HUES64 (cell line): ENCODE data around the gene EPN1.

Experiments used
- H3K27ac ChIP-seq: 2 replicates; pipeline ENCODE4 v1.7.0; 2013; ENCODE audit warnings: low read depth, low read length, inconsistent platforms
- H3K27me3 ChIP-seq: 2 replicates; pipeline ENCODE4 v1.6.1; 2013; ENCODE audit warnings: mild to moderate bottlenecking, low read length; ENCODE audit not compliant: insufficient read depth
- H3K36me3 ChIP-seq: 2 replicates; pipeline ENCODE4 v1.6.1; 2013; ENCODE audit warnings: mild to moderate bottlenecking, low read length; ENCODE audit not compliant: insufficient read depth
- H3K4me1 ChIP-seq: 2 replicates; pipeline ENCODE4 v1.6.1; 2013; ENCODE audit warnings: mild to moderate bottlenecking, low read length, moderate library complexity; ENCODE audit not compliant: insufficient read depth
- H3K4me3 ChIP-seq: 2 replicates; pipeline ENCODE4 v1.5.1; 2013; ENCODE audit warnings: mild to moderate bottlenecking, low read length, moderate library complexity
- H3K9ac ChIP-seq: 2 replicates; pipeline ENCODE4 v1.6.1; 2013; ENCODE audit warnings: mild to moderate bottlenecking, low read depth, low read length
- H3K9me3 ChIP-seq: 2 replicates; pipeline ENCODE4 v1.6.1; 2013; ENCODE audit warnings: low read depth, low read length; ENCODE audit not compliant: insufficient read depth
- WGBS: fragments of 150-250, 120-280 bp; methylation state at CpG from one replicate; pipeline ENCODE4 v1.1.7; 2013; ENCODE audit warnings: missing lambda C conversion rate; 5-methylcytosine and 5-hydroxymethylcytosine counted together

The EPN1 gene

DNA sequence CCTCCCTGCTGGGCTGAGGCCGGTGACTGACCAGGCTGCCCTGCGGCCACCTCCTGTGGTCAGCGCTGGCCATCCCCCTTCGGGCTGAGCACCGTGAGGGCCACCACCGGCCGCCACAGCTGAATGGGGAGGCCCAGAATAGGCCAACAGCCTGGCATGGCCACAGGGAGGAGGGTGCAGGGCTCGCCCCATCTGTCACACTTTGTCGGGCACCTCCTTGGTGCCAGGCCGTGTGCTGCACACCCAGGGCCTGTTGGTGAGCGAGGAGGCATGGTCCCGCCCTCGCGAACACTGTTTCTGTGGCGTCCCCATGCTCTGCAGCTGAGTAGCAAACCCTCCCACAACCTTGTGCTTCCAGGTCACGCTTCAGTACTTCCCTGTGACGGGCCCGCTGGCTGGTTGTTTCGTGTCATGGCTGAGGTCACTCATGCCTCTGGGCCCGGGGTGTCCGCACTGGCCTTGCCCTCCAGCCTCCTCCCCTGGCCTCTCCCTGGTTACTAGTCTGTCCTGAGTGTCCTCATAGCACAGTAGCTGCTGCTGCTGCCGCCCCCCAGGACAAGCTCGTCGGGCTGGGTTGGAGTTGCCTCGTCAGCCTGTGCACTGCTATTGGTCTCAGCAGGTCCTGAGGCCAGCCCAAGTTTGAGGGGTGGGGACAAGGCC is 15.2 kb downstream of the EPN1 start:
- WGBS = 95% methylated on average over 25 of the region's 25 CpGs
- H3K9ac ChIP-seq = no peak overlapping the region
- H3K27me3 ChIP-seq = no peaks in the 10 kb centered on the region
- no peaks in the 10 kb centered on the region for H3K9me3 ChIP-seq
- no peak overlapping the region for H3K27ac ChIP-seq
- no peaks in the 10 kb centered on the region for H3K4me1 ChIP-seq
- peaks cover 70% of the 10 kb centered on the region for H3K36me3 ChIP-seq
- H3K4me3 ChIP-seq = no peak overlapping the region

DNA sequence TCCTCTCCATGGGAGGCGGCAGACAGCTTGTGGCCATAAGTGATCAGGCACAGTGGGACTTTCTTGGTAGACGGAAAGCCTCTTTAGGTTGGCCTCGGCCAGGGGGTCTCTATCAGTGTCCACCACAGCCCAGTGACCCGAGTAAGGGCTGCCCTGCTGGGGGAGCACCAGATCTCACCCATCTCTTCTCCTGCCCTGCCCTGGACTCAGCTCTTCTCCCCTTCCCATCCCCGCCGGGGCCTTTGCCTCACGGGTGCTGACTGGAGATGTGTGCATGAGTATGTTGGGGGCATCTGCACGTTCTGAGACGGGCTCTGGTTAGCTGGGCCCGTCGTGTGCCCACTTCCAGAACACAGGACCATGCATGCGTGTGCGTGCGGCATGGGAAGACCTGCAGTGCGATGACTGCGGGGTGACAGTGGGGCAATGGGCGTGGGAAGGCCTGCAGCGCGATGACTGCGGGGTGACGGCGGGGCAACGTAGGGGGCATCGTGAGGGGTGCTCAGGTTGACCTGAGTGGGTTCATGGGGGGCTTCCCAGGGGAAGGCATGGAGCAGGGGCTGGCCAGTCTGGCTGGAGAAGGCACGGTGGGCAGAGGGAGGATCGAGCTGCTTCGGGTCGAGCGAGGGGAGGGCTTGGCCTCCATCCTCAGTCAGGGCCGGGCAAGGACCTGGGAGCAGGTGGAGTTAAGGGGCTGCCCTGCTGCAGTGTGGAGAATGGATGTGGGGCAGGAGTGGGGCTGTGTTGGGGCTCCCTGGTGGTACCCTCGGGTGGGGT is 15.9 kb downstream of the EPN1 start:
- Histone ChIP-seq H3K27me3 (no peaks in the 10 kb centered on the region), H3K4me1 (no peaks in the 10 kb centered on the region), H3K4me3 (no peak overlapping the region), H3K9ac (no peak overlapping the region), H3K9me3 (no peaks in the 10 kb centered on the region), H3K36me3 (peaks cover 67% of the 10 kb centered on the region), H3K27ac (no peak overlapping the region)
- 95% methylated on average over 31 of the region's 31 CpGs for WGBS

DNA sequence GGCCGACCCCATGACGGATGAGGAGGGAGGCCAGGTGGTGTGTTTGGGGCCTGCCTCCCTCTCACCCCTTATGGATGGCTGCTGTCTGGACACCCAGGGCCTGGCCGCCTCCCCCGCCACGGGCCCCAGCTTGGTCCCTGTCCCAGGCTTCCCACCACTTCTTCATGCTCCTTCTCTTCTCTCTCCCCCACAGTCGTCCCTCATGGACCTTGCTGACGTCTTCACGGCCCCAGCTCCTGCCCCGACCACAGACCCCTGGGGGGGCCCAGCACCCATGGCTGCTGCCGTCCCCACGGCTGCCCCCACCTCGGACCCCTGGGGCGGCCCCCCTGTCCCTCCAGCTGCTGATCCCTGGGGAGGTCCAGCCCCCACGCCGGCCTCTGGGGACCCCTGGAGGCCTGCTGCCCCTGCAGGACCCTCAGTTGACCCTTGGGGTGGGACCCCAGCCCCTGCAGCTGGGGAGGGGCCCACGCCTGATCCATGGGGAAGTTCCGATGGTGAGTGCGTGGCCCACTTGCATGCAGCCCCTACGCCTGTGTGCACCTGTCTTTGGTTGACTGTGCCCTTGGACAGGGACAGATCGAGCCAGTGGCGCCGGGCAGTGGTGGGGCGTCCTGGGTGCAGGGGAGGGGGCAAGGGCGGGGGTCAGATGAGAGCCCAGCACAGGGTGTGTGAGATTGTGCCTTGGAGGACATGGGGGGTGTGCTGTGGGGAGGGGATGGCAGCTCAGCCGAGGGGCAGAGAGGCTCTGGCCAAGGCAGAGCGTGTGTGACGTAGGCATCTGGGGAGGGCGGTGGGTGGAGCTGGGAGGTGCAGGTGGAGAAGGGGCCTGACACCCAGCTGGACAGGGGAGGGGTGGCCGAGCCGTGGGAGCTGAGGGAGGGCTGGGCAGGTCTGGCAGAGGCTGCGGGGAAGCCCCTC is 16.8 kb downstream of the EPN1 start:
- H3K27me3 ChIP-seq = no peaks in the 10 kb centered on the region
- no peak overlapping the region for H3K27ac ChIP-seq
- H3K36me3 ChIP-seq = peaks cover 70% of the 10 kb centered on the region
- H3K9me3 ChIP-seq = no peaks in the 10 kb centered on the region
- no peak overlapping the region for H3K4me3 ChIP-seq
- no peaks in the 10 kb centered on the region for H3K4me1 ChIP-seq
- no peak overlapping the region for H3K9ac ChIP-seq
- WGBS = 94% methylated on average over 31 of the region's 31 CpGs

DNA sequence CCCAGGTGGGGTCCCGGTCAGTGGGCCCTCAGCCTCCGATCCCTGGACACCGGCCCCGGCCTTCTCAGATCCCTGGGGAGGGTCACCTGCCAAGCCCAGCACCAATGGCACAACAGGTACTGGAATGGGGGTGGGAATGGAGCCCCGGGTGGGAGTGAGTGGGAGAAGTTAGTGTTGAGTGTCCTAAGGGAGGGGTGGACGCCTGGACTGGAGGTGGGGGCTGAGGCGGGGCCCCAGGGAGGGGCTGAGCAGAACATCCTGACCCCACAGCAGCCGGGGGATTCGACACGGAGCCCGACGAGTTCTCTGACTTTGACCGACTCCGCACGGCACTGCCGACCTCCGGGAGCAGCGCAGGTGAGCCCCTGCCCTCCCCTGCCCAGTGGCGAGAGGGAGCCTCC is 17.7 kb downstream of the EPN1 start:
- Histone ChIP-seq H3K9me3 (no peaks in the 10 kb centered on the region), H3K9ac (no peak overlapping the region), H3K27ac (no peak overlapping the region), H3K36me3 (peaks cover 78% of the 10 kb centered on the region), H3K4me3 (no peak overlapping the region), H3K27me3 (no peaks in the 10 kb centered on the region), H3K4me1 (no peaks in the 10 kb centered on the region)
- WGBS = 94% methylated on average over 19 of the region's 19 CpGs

DNA sequence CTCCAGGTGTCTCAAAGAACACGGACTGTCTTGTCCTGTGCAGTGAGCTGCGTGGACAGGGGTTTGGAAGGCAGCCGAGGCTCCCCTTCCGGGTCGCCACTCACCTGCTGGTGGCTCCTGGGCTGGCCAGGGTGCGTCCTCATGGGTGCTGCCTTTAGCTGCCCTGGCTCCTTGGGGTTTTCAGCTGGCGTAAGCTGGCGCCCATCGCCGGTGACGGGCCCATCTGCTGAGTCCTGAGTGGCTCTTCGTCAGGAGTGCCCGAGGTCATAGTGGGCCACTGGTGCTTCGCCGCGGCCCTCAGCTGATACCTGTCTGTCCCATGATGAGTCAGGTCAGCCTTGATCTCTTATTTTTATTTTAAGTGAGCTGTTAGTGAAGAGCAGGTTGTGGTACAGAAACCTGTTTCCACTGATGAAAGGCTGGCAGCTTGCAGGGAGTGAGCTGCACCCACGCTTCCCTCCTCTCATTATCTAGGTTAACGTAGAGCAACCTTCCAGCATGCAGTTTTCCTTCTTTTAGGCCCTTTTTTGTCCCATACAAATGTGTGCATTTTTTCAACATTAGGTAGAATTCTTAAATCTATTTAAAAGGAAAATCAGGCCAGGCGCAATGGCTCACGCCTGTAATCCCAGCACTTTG is 18.4 kb downstream of the EPN1 start:
- H3K36me3 ChIP-seq = peaks cover 76% of the 10 kb centered on the region
- H3K27ac ChIP-seq = no peak overlapping the region
- no peaks in the 10 kb centered on the region for H3K4me1 ChIP-seq
- no peak overlapping the region for H3K9ac ChIP-seq
- H3K4me3 ChIP-seq = no peak overlapping the region
- 95% methylated on average over 20 of the region's 20 CpGs for WGBS
- H3K9me3 ChIP-seq = no peaks in the 10 kb centered on the region
- no peaks in the 10 kb centered on the region for H3K27me3 ChIP-seq

DNA sequence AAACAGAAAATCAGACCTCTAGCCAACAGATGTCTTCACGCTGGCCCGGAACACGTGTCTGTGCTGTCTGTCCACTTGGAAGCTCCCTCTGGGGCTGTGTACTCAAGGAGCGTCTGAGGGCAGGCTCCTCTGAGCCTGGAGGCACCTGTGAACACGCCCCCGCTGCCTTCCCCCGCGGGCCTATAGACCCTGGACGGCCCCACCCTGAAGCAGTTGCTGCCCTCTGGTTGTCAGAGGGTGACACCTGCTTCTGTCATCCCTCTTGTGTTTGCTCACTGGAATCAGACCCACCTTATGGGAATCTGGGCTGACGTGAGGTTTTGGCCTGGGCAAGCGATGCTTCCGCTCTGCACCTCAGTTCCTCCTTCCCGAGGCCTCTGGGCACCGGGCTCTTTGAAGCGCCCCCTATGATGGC is 19.2 kb downstream of the EPN1 start:
- H3K27ac ChIP-seq = no peak overlapping the region
- no peaks in the 10 kb centered on the region for H3K9me3 ChIP-seq
- H3K9ac ChIP-seq = no peak overlapping the region
- WGBS = 95% methylated on average over 15 of the region's 15 CpGs
- no peaks in the 10 kb centered on the region for H3K4me1 ChIP-seq
- H3K27me3 ChIP-seq = no peaks in the 10 kb centered on the region
- H3K4me3 ChIP-seq = no peak overlapping the region
- peaks cover 71% of the 10 kb centered on the region for H3K36me3 ChIP-seq

DNA sequence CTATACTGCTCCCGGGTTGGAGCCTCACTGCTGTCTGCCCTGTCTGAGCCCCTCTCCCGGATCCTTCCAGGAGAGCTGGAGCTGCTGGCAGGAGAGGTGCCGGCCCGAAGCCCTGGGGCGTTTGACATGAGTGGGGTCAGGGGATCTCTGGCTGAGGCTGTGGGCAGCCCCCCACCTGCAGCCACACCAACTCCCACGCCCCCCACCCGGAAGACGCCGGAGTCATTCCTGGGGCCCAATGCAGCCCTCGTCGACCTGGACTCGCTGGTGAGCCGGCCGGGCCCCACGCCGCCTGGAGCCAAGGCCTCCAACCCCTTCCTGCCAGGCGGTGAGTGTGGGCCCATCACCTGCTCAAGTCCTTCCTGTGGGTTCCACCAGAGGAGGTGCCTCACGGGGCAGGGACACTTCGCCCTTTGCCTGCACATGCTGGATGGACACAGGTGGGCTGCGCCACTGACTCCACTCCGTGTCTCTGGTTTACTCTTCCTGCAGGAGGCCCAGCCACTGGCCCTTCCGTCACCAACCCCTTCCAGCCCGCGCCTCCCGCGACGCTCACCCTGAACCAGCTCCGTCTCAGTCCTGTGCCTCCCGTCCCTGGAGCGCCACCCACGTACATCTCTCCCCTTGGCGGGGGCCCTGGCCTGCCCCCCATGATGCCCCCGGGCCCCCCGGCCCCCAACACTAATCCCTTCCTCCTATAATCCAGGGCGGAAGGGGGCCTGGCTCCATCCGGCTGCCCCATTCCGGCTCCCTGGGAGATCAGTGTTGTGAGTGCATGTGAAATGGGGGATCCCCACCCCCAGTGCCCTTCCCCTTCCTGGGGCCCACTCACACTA is 19.8 kb downstream of the EPN1 start:
- H3K36me3 ChIP-seq = peaks cover 69% of the 10 kb centered on the region
- no peak overlapping the region for H3K4me3 ChIP-seq
- WGBS = 96% methylated on average over 30 of the region's 37 CpGs
- no peaks in the 10 kb centered on the region for H3K4me1 ChIP-seq
- H3K27ac ChIP-seq = no peak overlapping the region
- H3K27me3 ChIP-seq = no peaks in the 10 kb centered on the region
- H3K9ac ChIP-seq = no peak overlapping the region
- no peaks in the 10 kb centered on the region for H3K9me3 ChIP-seq

DNA sequence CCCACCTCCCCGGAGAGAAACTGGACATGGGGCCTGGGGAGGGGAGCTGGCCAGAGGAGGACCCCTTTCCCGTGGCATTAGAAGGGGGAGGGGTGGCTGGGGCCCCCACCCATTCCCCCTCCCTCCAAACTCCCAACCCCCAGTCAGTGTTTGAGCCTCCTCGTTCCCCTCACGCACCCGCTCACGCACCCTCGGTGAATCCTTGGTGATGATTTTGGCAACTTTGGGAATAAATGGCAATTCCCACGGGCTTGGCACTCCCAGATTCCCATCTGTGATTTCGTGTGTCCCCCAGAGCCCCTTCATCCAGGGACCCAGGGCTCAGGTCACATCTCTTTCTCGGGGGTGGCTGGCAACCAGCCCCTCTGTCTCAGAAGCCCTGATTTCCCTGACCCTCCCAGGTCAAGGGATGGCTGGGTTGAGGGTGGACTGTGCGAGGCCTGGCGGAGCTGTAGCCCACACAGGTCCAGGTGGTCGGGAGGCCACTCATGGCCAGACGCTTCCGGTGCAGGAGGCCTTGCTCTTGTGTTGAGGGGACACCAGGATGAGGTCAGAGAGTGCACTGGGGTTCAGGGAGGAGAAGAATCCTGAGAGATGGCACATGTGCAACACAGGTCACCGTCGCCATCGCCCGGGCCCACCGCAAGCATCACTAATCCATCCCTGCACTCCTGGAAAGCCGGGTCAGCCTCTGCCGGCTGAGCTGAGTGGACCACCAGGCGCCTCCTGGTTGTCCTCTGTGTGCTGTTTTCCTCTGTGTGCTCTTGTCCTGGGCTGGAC is 20.7 kb downstream of the EPN1 start:
- no peak overlapping the region for H3K27ac ChIP-seq
- no peaks in the 10 kb centered on the region for H3K9me3 ChIP-seq
- H3K27me3 ChIP-seq = no peaks in the 10 kb centered on the region
- WGBS = 96% methylated on average over 21 of the region's 23 CpGs
- H3K4me1 ChIP-seq = no peaks in the 10 kb centered on the region
- no peak overlapping the region for H3K9ac ChIP-seq
- H3K36me3 ChIP-seq = peaks cover 64% of the 10 kb centered on the region
- H3K4me3 ChIP-seq = no peak overlapping the region

DNA sequence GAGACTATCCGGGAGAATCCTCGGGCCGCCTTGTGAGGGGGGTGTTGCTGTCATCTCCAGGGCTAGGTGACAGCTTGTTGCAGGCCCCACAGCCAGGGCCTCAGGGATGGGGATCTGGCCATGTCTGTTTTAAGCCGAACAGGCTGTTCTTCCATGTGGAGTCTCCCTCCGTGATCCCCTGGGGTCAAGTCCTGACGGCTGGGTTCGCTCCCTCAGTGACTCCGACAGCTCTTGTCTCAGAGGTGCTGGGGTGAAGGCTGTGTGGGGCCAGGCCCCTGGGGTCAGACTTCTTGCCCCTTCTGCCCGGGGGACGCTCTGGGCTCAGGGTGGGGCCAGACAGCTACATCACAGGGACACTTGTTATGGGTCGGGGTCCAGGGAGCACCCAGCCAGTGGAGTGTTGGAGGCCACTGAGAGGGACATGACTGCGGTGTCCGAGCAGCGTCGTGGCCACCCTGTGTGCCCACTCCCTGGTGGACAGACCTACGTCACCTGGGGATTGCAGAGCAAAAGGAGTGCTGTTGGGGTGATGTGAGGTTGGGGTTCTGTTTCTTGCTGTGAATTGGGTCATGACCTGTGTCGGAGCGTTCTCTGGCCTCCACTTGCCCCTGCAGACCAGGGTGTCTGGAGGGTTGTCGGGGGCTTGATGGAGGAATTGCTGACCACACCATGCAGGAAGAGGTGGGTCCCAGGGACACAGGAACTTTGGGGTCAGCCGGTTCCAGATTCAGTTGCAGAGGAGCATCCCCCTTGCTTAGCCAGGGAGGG is 21.5 kb downstream of the EPN1 start:
- WGBS = 96% methylated on average over 20 of the region's 20 CpGs
- Histone ChIP-seq H3K27ac (no peak overlapping the region), H3K4me3 (no peak overlapping the region), H3K9ac (no peak overlapping the region), H3K36me3 (peaks cover 62% of the 10 kb centered on the region), H3K27me3 (no peaks in the 10 kb centered on the region), H3K9me3 (no peaks in the 10 kb centered on the region), H3K4me1 (no peaks in the 10 kb centered on the region)
